Left ventricle myocardium inferior (tissue), 1 donor: ENCODE measurements around the gene TCF12. TPM values are rescaled to one million over a fixed set of nuclear protein-coding genes. Genes with fewer than 3 reads are reported as not detected.
"Not testable (repeated sequence)": the region's sequence is repeated elsewhere in the genome, so short reads cannot be mapped to it uniquely, and the experiment has no call there.

Experiments
- DNase-seq: peaks from one replicate; pipeline ENCODE4 v3.0.0-alpha.2; 2020
- H3K27ac ChIP-seq: fragments of 200-600 bp; replicated peaks from 2 replicates; pipeline ENCODE4 v1.8.0; 2021
- H3K27me3 ChIP-seq: fragments of 200-600 bp; 2 replicates; pipeline ENCODE4 v1.8.0; 2021; ENCODE audit warnings: low read depth
- H3K36me3 ChIP-seq: fragments of 200-600 bp; 2 replicates; pipeline ENCODE4 v1.8.0; 2021
- H3K4me1 ChIP-seq: fragments of 200-600 bp; 2 replicates; pipeline ENCODE4 v1.8.0; 2021
- H3K4me3 ChIP-seq: fragments of 200-600 bp; 2 replicates; pipeline ENCODE4 v1.8.0; 2021; ENCODE audit warnings: mild to moderate bottlenecking, moderate library complexity
- H3K9me3 ChIP-seq: fragments of 200-600 bp; replicated peaks from 2 replicates; pipeline ENCODE4 v1.8.0; 2021
- intact Hi-C: fragments of 100-400 bp; cut with micrococcal nuclease; formaldehyde crosslinking; loops from one replicate; pipeline ENCODE4 v1.11.0; 2022
- total RNA-seq: library from RNA; stranded (reverse); fragmentation: NEBNext Ultra II Directional; extraction: Animal tissue kit (Norgen Biotek cat#: 25700); gene quantifications from one replicate; pipeline ENCODE4 v1.2.1, GENCODE V29; 2021
- TF ChIP-seq, protein P1 (sequence below): fragments of 200-600 bp; IDR thresholded peaks from 2 replicates; pipeline ENCODE4 v1.8.0; 2021; ENCODE audit warnings: antibody characterized with exemption, mild to moderate bottlenecking, borderline replicate concordance
- donor health status: DM: no; HTN: yes; CAD: no; lungs with severe emphysema.

TCF12 gene
- total RNA-seq, 1 donor from 2014 or later, result 52.1 TPM

DNA sequence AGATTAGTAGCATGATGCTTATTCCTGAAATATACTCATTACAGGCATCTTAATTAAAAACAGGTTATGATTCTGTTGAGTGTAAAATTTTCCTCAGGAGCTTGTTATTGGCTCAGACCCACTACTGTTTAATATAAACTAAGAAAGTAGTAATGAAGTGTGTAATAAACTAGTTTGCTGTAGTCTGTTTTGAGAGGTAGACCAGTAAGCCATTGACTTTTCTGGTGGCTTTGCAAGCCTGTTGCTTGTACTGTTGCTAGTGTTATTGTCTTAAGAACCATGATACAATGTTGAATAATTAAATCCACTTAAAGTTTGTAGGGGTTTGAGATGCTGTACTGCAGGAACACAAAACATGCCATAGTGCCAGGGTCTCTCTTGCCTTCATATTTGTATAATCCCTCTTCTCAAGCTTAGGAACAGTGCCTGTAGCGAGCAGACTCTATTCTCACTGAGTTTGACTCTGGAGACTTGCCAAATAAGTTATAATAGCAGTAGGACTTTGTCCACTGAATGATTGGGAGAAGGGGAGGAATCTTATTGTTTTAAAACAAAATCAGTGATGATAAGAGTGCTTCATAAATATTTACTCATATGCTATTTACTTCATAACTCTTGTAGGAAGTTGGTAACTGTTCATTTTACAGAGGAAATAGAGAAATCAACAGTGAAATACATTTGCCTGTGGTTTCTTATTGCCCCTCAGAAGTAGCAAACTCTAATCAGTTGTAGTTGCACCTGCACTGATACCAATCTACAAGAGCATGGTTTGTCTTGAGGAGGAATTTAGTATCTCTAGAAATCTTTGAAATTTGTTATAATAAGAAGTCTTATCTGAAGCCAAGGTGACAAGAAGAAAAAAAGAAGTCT lies 13.4 kb downstream of the TCF12 start:
- H3K27me3 ChIP-seq, result no peaks in the 10 kb centered on the region
- peaks cover 74% of the 10 kb centered on the region for H3K4me1 ChIP-seq
- intact Hi-C loops, result no loop called here

DNA sequence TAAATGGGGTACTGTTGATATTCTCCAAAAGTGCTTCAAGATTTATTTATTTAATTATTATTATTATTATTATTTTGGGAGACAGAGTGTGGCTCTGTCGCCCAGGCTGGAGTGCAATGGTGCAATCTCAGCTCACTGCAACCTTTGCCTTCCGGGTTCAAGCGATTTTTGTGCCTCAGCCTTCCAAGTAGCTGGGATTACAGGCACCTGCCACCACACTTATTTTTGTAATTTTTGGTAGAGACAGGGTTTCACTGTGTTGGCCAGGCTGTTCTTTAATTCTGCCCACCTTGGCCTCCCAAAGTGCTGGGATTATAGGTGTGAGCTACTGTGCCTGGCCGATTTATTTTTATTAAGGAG lies 14.0 kb downstream of the TCF12 start:
- DNase-seq, H3K4me3 ChIP-seq, H3K36me3 ChIP-seq, H3K27me3 ChIP-seq, H3K27ac ChIP-seq, intact Hi-C loops: not testable (repeated sequence)
- H3K4me1 ChIP-seq, result peaks cover 68% of the 10 kb centered on the region
- H3K9me3 ChIP-seq, result peaks cover 14% of the 10 kb centered on the region

More for the DNA sequence above, 13.4 kb downstream of the TCF12 start:
- Histone ChIP-seq H3K36me3 (no peaks in the 10 kb centered on the region), H3K27ac (no peak overlapping the region), H3K4me3 (no peak overlapping the region), H3K9me3 (peaks cover 14% of the 10 kb centered on the region)
- TF ChIP-seq, protein P1, sequence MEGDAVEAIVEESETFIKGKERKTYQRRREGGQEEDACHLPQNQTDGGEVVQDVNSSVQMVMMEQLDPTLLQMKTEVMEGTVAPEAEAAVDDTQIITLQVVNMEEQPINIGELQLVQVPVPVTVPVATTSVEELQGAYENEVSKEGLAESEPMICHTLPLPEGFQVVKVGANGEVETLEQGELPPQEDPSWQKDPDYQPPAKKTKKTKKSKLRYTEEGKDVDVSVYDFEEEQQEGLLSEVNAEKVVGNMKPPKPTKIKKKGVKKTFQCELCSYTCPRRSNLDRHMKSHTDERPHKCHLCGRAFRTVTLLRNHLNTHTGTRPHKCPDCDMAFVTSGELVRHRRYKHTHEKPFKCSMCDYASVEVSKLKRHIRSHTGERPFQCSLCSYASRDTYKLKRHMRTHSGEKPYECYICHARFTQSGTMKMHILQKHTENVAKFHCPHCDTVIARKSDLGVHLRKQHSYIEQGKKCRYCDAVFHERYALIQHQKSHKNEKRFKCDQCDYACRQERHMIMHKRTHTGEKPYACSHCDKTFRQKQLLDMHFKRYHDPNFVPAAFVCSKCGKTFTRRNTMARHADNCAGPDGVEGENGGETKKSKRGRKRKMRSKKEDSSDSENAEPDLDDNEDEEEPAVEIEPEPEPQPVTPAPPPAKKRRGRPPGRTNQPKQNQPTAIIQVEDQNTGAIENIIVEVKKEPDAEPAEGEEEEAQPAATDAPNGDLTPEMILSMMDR, result no peak
- no peak for DNase-seq

DNA sequence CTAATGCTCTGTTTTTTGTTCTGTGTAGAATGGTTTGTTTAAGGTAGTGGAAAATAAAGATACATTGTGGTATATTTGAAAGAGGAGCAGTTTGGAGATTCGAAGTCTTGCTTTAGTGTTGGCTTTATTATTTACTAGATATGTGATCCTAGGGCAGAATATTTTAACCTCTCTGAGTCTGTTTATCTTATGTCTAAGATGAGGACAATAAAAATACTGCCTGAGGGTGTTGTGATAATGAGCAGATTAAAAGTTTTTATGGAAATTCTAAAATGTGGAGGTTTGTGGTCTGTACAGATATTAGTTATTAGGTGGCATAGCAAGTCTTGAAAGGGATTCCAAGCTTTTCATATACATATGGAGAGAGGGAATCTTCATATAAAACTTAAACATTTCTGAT lies 15.0 kb downstream of the TCF12 start:
- Histone ChIP-seq H3K9me3 (peaks cover 14% of the 10 kb centered on the region), H3K27ac (no peak overlapping the region), H3K27me3 (no peaks in the 10 kb centered on the region), H3K4me1 (peaks cover 58% of the 10 kb centered on the region), H3K4me3 (no peak overlapping the region), H3K36me3 (no peaks in the 10 kb centered on the region)
- no peak for DNase-seq
- intact Hi-C loops, result no loop called here
- TF ChIP-seq, protein P1, result no peak

DNA sequence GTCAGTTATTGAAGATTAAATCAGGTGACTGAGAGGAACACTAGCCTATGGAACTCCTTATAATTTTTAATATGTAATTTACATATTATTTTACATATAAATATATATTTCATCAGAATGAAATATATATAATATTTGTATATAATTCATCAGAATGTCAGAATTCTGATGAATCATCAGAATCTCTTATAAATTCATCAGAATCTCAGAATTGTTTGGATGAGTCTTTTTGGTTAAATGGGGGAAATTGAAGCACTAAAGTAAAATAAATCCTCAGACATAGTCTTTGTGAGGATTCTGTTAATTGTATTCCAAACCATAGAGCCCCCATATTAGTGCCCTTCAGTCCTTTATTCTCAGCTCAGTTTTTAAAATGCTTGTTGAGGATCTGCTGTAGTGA lies 15.4 kb downstream of the TCF12 start:
- peaks cover 57% of the 10 kb centered on the region for H3K4me1 ChIP-seq
- no peak for DNase-seq
- intact Hi-C loops, result no loop called here

DNA sequence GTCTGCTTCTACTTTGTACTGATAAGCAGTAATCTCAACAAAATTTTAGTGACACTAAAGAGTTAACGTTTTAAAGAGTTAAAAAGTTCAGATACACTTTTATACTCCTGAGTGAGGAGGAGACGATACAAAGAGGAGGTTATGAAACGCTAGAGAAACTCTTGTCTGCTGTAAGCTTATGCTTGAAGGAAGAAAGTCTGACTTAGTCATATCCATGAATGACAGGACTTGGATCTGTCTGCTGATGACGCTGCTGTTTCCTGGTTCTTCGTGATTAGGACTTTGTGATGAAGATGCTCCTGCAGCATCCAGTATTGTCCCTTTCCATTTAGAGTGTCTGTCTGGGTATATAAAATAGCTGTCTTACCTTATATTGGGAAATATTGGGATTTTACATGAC lies 15.8 kb downstream of the TCF12 start:
- DNase-seq, result no peak
- Histone ChIP-seq H3K4me1 (peaks cover 57% of the 10 kb centered on the region), H3K4me3 (no peak overlapping the region), H3K27me3 (no peaks in the 10 kb centered on the region), H3K36me3 (no peaks in the 10 kb centered on the region), H3K9me3 (peaks cover 14% of the 10 kb centered on the region), H3K27ac (no peak overlapping the region)
- TF ChIP-seq, protein P1, result no peak
- intact Hi-C loops, result no loop called here

More for the DNA sequence above, 15.4 kb downstream of the TCF12 start:
- peaks cover 14% of the 10 kb centered on the region for H3K9me3 ChIP-seq
- no peak overlapping the region for H3K27ac ChIP-seq
- H3K4me3 ChIP-seq, result no peak overlapping the region
- no peaks in the 10 kb centered on the region for H3K27me3 ChIP-seq
- no peaks in the 10 kb centered on the region for H3K36me3 ChIP-seq
- TF ChIP-seq, protein P1, result no peak

DNA sequence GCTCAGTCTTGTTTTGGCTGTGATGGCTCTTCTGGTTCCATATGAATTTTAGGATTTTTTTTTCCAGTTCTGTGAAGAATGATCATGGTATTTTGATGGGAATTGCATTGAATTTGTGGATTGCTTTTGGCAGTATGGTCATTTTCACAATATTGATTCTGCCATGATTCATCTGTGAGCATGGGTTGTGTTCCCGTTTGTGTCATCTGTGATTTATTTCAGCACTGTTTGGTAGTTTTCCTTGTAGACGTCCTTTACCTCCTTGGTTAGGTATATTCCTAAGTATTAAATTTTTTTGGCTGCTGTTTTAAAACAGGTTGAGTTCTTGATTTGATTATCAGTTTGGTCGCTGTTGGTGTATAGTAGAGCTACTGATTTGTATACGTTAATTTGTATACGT lies 18.5 kb downstream of the TCF12 start:
- no peak overlapping the region for H3K27ac ChIP-seq
- TF ChIP-seq, protein P1, result no peak
- H3K27me3 ChIP-seq, result no peaks in the 10 kb centered on the region
- no peak for DNase-seq
- no peak overlapping the region for H3K4me3 ChIP-seq
- peaks cover 14% of the 10 kb centered on the region for H3K9me3 ChIP-seq
- no peaks in the 10 kb centered on the region for H3K36me3 ChIP-seq
- intact Hi-C loops, result no loop called here
- H3K4me1 ChIP-seq, result peaks cover 47% of the 10 kb centered on the region
